Embryonic facial prominence (tissue), 1 donor: ENCODE measurements around the gene CMKLR1.

Source experiments
- DNase-seq: peaks from one replicate; pipeline ENCODE4 v3.0.0-alpha.2; 2016; ENCODE audit errors: extremely low spot score

CMKLR1 gene

DNA sequence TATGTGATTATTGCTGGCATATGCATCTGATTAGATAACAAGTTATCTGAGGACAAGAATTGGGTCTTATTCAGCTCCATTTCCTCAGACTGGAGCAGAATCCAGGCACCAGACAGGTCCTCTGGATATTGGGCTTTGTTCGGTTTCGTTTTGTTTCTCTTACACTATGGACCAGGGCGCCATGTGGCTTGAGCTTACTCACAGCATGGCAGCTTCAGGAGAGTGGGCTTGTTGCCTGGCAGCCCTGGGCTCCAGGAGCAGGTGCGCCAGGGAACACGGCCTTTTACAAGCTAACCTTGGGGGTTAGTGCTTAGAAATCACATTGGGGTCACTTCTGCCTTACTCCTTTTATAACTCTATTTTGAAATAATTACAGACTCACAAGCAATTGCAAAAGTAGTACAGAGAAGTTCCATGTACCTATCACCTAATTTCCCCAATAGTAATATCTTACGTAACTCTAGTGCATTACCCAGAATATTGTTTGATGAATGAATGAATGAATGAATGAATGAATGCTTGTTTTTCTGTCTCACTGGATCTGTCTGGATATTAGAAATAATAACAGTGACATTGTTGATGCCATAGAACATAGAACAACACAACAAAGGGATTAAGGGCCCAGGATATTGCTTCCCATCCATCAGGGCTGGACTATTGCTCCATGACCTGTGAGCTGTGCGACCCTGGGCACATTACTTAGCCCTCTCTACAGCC, 39.0 kb downstream of the CMKLR1 start:
- DNase-seq: no peak

DNA sequence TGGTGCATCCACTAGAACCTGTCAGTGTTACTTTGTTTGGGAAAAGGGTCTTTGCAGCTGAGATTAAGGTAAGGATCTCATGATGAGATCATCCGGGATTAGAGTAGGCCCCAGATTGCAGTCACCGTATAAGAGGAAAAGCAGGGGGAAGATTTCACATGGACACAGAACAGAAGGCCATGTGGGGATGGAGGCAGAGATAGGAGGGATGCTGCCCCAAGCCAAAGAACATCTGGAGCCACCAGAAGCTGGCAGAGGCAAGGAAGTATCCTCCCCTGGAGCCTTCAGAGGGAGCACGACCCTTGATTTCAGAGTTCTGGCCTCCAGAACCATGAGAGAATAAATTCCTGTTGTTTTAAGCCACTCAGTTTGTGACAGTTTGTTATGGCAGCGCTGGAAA, 39.6 kb downstream of the CMKLR1 start:
- no peak for DNase-seq

DNA sequence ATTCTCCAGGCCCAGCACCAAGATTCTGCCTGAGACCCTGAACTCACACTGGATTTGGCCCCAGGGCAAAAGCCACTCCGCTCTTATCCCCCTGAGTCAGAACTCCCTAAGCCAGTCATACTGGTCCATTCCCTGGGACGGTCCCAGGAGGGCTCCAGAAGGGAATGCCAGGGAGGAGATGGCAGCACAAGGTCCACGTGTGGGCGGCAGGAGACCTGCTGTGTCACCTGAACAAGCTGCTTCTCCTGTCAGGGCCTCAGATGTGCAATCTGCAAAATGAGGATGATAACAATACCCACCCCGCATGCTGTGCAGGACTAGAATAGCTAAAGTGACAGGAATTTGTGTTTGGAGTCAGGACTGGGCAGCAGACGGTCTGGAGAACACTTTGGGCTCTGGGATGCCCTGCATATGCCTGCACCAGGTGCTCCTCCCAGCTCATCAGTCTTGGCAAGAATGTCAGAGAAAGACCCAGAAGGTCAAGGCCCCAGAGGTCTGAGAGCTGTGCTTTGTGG, 40.3 kb downstream of the CMKLR1 start:
- DNase-seq: no peak

DNA sequence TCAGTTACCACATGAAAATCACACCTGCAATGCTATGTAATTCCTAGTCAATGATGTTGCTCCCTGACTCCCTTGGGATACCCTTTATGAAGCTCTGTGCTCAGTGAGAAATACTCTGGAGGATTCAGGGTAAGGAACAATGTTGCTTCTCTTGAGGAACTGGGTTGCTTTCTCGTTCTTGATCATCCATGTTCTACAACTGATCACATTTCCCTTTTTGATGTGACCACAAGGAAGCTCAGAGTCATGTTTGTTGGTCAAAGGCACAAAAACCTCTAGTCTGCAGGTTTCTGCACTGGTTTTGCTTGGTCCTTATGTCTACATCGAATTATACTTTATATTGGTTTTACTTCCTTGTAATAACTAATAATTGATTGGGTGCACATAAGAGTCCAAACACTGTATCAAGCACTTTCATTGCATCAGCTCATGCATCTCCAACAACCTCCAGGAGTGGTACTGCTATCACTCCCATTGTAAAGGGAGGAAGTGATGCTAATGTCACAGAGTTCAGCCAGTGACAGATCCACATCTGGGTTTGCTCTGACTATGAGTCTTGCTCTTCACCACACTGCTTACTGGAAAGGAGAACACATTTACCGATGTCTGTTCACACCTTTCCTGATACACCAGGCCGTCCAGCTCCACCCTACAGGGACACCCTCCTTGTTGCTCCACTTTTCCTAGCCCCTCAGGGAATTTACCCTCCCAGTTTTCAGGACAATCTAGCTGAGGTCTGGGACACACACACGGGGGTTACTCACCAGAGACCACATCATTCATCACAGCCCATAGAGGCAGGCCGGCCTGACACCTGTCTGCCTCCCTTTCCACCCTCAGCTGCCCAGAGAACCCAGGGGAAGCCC, 41.0 kb downstream of the CMKLR1 start:
- DNase-seq: no peak

DNA sequence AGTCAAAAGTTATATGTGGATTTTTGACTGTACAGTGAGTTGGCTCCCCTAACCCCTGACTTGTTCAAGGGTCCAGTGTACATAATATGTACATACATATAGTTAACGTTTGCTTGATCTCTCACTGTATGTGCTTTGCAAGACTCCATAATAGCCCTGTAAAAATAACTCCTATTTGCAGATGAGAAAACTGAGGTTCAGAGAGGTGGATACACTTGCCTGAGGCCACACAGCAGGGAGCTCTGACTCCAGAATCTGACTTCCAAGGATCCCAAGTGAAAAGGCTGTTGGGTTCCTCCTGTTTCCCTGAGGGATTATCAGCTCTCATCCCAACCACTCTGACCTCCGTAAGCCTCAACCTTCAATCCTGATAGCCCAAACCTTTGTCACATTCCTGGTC, 41.7 kb downstream of the CMKLR1 start:
- DNase-seq: no peak

DNA sequence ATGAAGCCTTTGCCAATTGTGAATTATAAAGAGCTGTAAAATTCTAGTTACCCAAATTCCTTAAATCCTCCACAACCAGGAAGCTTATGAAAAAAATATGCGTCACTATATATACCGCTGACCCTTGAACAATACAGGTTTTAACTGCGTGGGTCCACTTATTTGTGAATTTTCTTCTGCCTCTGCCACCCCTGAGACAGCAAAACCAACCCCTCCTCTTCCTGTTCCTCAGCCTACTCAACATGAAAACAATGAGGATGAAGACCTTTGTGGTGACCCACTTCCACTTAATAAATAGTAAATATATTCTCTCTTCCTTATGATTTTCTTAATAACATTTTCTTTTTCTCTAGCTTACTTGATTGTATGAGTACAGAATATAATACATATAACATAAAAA, 42.2 kb downstream of the CMKLR1 start:
- no peak for DNase-seq

DNA sequence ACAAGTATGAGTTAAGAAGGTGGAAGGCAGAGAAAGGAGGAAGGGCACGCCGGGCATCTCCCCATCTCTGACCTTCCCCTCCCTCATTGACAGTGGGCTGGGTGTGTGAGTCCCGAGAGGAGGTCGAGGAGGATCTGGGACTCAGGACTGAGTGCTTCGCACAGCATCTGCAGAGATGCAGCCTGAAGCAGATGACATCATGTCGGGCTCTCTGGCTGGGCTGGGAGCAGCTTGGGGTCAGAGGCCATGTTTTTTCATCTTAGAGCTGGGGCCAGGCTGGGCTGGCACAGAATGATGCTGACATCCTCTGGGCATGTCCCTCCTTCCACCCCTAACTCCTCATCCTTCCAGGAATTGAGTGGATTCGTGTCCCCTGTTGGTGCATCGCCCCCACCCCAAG, 43.5 kb downstream of the CMKLR1 start:
- no peak for DNase-seq

DNA sequence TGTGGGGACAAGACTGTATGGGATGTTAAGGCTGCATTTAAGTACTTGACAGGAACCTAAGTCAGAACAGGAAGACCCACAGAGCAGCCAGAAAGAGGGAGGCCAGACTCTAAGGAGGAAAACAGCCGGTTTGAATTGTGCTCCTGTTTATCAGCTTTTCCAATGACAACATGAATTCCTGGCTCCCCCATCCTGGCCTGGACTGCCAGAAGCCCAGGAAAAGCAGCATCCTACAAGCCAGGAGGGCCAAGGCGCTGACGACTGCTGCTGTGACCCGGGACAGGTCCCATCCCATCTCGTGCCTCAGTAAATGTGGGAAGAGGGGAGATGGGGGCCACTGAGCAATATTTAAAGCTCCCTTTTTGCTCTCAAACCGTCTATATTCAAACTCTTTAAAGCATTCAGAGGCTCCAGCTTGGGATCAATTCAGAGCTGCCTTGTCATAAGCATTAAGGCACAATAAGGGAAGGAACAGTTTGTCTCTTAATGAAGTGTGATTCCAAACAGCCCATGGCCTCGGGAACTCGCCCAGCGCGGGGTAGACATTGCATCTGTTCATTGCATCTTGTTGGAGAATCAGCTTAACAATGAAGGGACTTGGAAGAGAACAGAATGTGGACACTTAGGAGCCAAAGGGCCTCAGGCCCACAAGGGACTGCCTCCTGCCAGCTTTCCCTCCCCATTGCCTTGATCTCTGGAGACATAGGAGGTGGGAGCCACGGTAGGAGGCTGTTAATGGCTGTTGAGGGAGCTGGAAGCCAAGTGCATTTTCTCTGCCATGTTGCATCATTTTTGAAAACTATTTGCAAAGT, 49.6 kb downstream of the CMKLR1 start:
- no peak for DNase-seq

DNA sequence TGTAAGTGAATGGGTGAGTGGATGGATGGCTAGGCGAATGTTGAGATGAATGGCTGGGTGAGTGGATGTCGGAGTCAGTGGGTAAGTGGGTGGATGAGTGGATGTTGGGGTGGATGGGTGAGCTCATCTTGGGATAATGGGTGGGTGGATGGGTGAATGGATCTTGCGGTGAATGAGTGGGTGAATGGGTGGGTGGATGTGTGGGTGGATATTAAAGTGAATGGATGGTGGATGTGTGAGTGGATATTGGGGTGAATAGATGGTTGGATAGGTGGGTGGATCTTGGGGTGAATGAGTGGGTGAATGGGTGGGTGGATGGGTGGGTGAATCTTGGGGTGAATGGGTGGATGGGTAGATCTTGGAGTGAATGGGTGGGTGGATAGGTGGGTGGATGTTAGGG, 51.9 kb downstream of the CMKLR1 start:
- DNase-seq: no peak

DNA sequence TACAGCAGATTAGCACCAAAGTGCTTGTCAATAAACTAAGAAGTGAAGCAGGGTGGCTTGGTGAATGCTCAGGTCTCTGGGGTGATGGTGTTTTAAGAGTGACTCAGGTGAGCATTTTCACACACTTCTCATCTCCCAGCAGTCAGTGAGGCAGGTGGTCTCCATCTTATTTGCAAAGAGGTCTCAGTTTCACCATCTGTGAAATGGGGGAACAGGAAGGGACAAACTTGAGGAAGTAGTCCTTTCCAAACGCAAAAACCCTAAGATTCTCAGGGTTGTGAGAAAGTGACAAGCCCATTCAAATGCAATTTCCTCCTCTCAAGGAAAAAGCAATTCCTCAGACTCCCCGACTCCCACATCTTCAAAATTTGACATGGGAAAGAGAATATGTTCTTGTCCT, 54.1 kb downstream of the CMKLR1 start:
- DNase-seq: no peak

DNA sequence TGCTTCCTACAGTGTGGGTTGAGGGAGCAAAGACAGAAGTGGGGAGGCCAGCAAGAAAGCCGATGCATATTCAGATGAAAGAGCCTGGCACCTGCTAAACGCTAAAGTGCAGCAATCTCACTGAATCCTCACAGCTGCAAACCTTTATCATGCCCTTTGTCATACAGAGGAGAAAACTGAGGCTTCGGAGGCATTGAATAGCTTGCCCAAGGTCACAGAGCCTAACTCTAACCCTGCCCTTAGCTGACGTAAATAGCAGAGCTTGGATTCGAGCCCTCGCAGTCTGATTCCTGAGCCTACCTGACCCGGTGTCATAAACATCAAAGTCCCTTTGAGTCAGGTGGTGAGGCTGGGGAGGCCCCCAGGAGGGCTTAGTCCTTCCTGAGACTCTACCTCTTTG, 54.9 kb downstream of the CMKLR1 start:
- DNase-seq: no peak

DNA sequence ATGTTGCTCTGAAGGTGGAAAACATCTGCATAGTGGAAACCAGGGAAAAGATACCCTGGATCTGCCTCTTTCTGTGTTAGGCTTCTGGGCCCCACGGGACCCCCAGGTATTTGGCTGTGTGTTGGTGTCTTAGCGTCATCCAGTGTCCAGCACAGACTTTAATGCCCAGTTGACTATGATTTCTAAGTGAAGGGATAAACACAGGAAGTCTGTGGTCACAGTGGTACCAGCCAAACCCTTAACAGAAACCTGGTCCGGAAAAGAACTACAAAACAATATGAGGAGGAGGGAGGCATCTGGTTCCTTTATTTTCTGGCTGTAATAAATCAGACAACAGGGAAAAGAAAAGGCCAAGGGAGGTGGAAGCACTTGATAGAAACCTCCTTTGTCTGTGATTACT, 56.4 kb downstream of the CMKLR1 start:
- DNase-seq: no peak

DNA sequence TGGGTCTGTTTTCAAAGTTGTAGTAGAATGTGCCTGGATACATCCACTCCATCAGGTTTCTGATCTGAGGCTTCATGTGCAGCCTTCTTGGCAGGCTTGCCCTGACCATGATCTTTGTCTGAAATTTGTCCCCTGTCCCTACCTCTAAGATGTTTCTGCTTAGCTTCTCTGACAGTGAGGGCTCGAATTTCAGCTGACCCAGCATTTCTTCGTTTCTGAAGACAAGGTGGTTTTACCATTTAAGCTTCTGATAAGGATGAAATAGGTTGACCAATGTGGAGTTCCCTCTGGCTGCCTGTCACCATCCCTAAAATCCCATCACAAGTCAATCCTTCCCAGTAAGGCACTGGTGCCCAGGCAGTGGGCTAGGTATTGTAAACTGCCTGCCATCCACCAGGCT, 57.0 kb downstream of the CMKLR1 start:
- no peak for DNase-seq

DNA sequence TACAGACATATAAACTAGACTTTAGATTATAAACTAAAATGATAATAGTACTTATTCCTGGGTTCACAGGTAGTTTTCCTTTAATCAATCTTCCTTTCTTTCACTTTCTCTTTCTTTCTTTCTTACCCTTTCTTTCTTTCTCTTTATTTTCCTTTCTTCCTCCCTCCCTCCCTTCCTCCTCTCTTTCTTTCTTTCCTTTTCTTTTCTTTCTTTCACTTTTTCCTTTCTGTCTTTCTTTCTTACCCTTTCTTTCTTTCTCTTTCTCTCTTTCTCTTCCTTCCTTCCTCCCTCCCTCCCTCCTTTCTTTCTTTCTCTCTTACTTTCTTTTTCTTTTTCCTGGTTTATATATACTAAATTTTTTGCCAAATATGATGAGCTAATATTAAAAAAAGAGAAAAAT, 61.5 kb downstream of the CMKLR1 start:
- DNase-seq: no peak

DNA sequence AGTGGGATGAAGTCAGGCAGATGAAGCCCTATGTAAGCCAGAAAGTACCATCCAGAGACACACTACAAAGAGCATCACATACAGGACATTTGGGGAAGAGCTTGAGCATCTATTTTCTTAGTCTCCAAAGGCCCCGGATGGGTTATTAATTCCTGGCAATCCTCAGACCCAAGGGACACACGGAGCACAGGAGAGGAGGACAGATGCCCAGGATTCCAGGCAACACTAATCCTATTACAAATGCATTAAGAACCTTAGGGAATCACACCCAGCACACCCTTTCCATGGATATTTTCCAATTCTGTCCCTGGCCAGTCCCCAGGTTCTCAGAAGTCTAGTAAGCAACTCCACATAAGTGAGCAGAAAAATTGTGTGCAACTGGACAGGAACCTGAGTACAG, 65.9 kb downstream of the CMKLR1 start:
- DNase-seq: no peak

DNA sequence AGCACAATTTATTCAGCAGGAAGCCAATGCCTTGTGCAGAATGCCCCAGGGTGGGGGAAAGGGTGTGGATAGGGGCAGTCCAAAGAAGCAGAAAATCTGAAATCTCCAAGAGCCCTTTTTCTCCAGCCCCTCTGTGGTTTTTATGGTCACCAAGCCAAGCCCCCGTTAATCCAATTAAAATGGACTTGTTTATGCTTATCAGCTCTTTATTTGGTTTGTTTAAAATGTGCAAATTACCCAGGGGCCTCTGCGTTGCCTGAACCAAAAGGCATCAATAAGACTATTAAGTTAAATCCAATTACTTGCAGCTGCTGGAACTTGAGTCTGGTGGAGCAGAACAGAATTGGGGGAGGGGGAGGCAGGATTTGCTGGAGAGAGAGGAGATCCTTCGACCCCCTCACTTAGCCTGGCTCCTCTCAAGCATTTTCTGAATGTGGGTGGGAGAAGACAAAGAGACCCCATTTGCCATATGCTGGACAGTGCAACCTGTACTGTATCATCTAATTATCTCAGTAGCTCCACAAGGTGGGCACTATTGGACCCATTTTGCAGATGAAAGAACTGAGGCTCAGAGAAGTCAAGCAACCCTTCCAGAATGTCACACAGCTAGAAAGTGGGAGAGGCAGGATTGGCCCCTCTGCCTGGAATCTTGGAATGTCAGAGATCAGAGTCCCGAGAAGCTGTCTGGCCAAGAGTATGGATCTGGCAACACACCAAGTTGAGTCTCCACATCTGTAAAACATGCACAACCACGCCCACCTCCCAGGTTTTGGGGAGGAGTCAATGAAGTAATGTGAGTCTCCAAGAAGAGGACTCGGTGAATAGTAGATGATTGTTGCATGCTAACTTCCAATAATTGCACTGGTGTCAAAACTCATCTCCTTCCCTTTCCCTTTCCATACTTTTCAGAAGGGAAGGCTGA, 66.9 kb downstream of the CMKLR1 start:
- no peak for DNase-seq

DNA sequence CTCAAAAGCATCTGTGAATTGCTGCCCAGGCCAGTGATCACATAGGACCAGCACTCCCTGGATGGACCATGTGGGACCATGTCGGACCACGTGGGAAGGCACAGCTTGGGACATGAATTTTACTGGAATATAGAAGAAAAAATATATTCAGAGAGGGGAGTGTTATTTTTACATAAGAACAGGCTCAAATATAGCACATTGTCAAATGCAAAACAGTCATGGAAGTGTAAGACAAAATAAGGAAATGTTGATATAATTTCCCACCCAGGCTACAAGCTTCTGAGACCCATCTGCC, 68.3 kb downstream of the CMKLR1 start:
- no peak for DNase-seq

DNA sequence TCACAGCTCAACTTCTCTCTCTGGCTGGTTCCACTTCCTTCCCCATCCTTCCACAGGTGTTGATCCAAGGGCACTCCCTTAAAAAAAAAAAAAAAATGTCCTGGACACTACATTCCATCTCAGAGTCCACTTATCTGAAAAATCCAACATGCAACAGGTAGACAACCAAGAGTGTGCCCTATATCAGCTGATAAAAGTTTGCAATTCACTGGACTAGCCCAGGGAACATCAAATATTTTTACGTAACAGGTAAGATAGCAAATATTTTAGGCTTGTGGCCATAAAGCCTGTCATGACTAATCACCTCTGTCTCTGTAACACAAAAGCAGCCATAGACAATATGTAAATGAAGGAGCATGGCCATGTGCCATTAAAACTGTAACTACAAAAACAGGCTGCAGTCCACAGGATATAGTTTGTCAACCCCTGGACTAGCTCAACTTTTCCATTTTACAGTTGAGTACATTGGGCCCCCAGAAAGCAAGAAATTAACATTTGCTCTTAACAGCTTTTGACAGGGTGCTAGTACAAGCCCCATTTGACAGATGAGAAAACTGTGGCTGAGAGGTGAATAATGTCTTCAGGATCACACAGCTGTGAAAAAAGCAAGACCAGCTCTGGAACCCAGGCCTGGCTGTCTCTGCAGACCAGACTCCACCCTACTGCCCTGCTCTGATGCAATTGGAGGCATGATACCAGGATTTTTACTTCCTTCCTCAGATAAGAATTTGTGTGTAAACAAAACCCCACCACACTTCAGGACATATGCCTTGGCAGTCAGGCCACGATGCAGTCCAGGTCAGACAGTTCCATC, 68.9 kb downstream of the CMKLR1 start:
- no peak for DNase-seq

DNA sequence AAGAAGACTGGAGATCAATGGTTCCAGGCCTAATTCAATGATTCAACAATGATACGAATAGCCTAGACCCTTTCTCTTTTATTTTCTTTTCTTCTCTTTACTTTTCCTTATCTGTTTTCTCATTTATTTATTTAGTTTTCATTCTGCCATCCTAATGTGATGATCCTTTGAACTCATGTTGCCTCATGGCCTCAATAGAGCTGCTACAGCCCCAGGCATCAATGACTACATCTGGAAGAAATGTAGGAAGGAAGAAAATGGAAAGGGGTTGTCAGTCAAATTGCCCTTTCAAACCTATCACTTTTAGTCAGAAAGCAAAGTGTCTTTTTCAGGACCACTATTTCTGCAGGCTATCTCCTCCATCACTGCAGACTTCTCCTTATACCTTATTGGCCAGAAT, 69.9 kb downstream of the CMKLR1 start:
- no peak for DNase-seq

DNA sequence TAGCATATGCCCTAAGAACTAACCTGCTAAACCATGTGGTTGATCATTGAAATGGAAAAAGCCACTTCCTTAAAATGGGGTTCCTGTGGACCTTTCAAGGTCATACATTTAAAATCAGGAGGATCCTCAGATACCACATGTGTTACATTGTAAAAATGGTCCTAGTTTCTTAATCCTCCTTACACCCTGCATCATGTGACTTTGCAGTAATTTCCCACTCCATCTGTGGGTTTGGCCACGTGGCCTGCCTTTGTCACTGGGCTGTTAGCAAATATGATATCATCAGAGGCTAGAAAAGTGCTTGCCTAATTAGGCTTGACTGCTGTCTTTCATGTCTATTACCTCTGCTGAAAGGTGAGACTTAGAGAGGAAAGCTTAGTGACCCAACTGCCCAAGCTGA, 70.7 kb downstream of the CMKLR1 start:
- DNase-seq: no peak

DNA sequence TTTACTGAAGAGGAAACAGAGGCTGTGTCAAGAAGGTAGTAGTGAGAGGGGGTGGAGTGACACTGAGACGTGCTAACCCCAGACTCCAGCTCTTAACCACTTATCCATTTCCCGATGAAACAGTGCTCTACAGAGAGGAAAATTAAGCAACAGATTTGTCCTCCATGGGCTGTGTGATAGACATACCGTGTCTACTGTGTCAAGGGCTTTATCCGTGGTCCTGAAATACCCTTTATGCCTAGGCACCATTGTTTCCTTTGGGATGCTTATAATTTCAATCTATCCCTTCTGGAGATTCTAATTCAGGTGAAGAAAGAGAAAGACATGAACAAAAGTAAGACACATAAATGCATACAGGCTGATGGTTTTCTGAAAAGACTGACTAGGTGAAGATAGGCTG, 71.7 kb downstream of the CMKLR1 start:
- DNase-seq: no peak
